DND-41 (cell line): ENCODE data around the gene LRRTM4.

Experiments
- ATAC-seq: fragments of 200-7000 bp; cut with Tn5 transposase; 3 replicates; pipeline ENCODE4 v1.9.1; 2021; ENCODE audit warnings: low read depth; ENCODE audit not compliant: insufficient read depth
- DNase-seq: peaks from one replicate; pipeline ENCODE4 v3.0.0-alpha.2; 2020
- H2AFZ ChIP-seq: 2 replicates; pipeline ENCODE4 v1.6.0; 2012; ENCODE audit warnings: low read depth, low read length
- H3K27ac ChIP-seq: 2 replicates; pipeline ENCODE4 v1.5.1; 2012; ENCODE audit warnings: low read length, inconsistent platforms
- H3K27me3 ChIP-seq: fragments of 200-600 bp; sonication (generic); 2 replicates; pipeline ENCODE4 v1.6.0; 2012; ENCODE audit warnings: low read length, mild to moderate bottlenecking, inconsistent platforms; ENCODE audit not compliant: insufficient read depth, poor library complexity
- H3K36me3 ChIP-seq: 2 replicates; pipeline ENCODE4 v1.5.1; 2012; ENCODE audit warnings: low read length, inconsistent platforms; ENCODE audit not compliant: insufficient read depth
- H3K4me1 ChIP-seq: 2 replicates; pipeline ENCODE4 v1.5.1; 2012; ENCODE audit warnings: mild to moderate bottlenecking, low read length; ENCODE audit not compliant: insufficient read depth
- H3K4me2 ChIP-seq: 2 replicates; pipeline ENCODE4 v1.6.0; 2012; ENCODE audit warnings: mild to moderate bottlenecking, moderate library complexity, low read length, inconsistent platforms; ENCODE audit not compliant: insufficient read depth
- H3K4me3 ChIP-seq, 2 experiments: fragments of 200-600 bp in 1 of 2; shearing (Covaris generic) in 1 of 2; 2 replicates each; pipeline ENCODE4 v1.5.1; 2012 to 2016; ENCODE audit warnings: inconsistent platforms in 2 of 2, low read length in 2 of 2, mild to moderate bottlenecking in 2 of 2, low read depth in 1 of 2, moderate library complexity in 1 of 2
- H3K79me2 ChIP-seq: 2 replicates; pipeline ENCODE4 v1.6.0; 2012; ENCODE audit warnings: low read length, inconsistent platforms; ENCODE audit not compliant: insufficient read depth
- H3K9ac ChIP-seq: 2 replicates; pipeline ENCODE4 v1.6.0; 2012; ENCODE audit warnings: low read depth, mild to moderate bottlenecking, inconsistent platforms, low read length, moderate library complexity
- H3K9me3 ChIP-seq: 2 replicates; pipeline ENCODE4 v1.5.1; 2012; ENCODE audit warnings: low read length, moderate library complexity, mild to moderate bottlenecking, inconsistent platforms; ENCODE audit not compliant: insufficient read depth, severe bottlenecking
- H4K20me1 ChIP-seq: 2 replicates; pipeline ENCODE4 v1.6.0; 2012; ENCODE audit warnings: low read length; ENCODE audit not compliant: insufficient read depth
- CTCF ChIP-seq: IDR thresholded peaks from 2 replicates; pipeline ENCODE4 v1.5.1; 2012; ENCODE audit warnings: borderline replicate concordance, low read length, moderate library complexity, mild to moderate bottlenecking; ENCODE audit not compliant: poor library complexity, severe bottlenecking; ENCODE audit errors: extremely low read depth
- EZH2 ChIP-seq: IDR thresholded peaks from 3 replicates; pipeline ENCODE4 v1.6.1; 2012; ENCODE audit warnings: borderline replicate concordance, low read depth, mild to moderate bottlenecking, moderate library complexity, low read length, inconsistent platforms; ENCODE audit not compliant: severe bottlenecking

Gene LRRTM4

GRCh38 chr2:76870581-76870980 is 651.6 kb downstream of the LRRTM4 start:
- Histone ChIP-seq H3K4me3 (no peak overlapping the region), H2AFZ (no peak overlapping the region), H3K9me3 (no peaks in the 10 kb centered on the region), H4K20me1 (no peaks in the 10 kb centered on the region), H3K79me2 (no peaks in the 10 kb centered on the region), H3K9ac (no peak overlapping the region), H3K36me3 (no peaks in the 10 kb centered on the region), H3K27me3 (no peaks in the 10 kb centered on the region), H3K4me1 (no peaks in the 10 kb centered on the region), H3K27ac (no peak overlapping the region), H3K4me2 (no peak overlapping the region)
- ATAC-seq (no peak), DNase-seq (no peak)
- TF ChIP-seq EZH2, result no peak
- no peak for TF ChIP-seq CTCF

GRCh38 chr2:76870011-76870410 is 652.2 kb downstream of the LRRTM4 start:
- Histone ChIP-seq H3K27ac (no peak overlapping the region), H3K9me3 (no peaks in the 10 kb centered on the region), H3K4me2 (no peak overlapping the region), H4K20me1 (no peaks in the 10 kb centered on the region), H3K4me1 (no peaks in the 10 kb centered on the region), H3K36me3 (no peaks in the 10 kb centered on the region), H3K79me2 (no peaks in the 10 kb centered on the region), H2AFZ (no peak overlapping the region), H3K4me3 (no peak overlapping the region), H3K9ac (no peak overlapping the region), H3K27me3 (no peaks in the 10 kb centered on the region)
- TF ChIP-seq EZH2, result no peak
- no peak for TF ChIP-seq CTCF
- ATAC-seq, result no peak
- DNase-seq, result no peak

GRCh38 chr2:76867854-76868253 is 654.3 kb downstream of the LRRTM4 start:
- Histone ChIP-seq H2AFZ (no peak overlapping the region), H3K36me3 (no peaks in the 10 kb centered on the region), H3K27ac (no peak overlapping the region), H3K9me3 (no peaks in the 10 kb centered on the region), H3K27me3 (no peaks in the 10 kb centered on the region), H3K4me1 (no peaks in the 10 kb centered on the region), H3K79me2 (no peaks in the 10 kb centered on the region), H3K9ac (no peak overlapping the region), H3K4me2 (no peak overlapping the region), H3K4me3 (no peak overlapping the region), H4K20me1 (no peaks in the 10 kb centered on the region)
- ATAC-seq (no peak), DNase-seq (no peak)
- TF ChIP-seq CTCF (no peak), EZH2 (no peak)

GRCh38 chr2:76866464-76866863 is 655.7 kb downstream of the LRRTM4 start:
- no peak overlapping the region for H3K9ac ChIP-seq
- no peak overlapping the region for H3K27ac ChIP-seq
- H3K27me3 ChIP-seq, result no peaks in the 10 kb centered on the region
- ATAC-seq, result no peak
- no peaks in the 10 kb centered on the region for H3K79me2 ChIP-seq
- H3K4me1 ChIP-seq, result no peaks in the 10 kb centered on the region
- no peak overlapping the region for H3K4me2 ChIP-seq
- H3K4me3 ChIP-seq, result no peak overlapping the region
- H3K36me3 ChIP-seq, result no peaks in the 10 kb centered on the region
- TF ChIP-seq EZH2, result no peak
- TF ChIP-seq CTCF, result no peak
- H3K9me3 ChIP-seq, result no peaks in the 10 kb centered on the region
- H4K20me1 ChIP-seq, result no peaks in the 10 kb centered on the region
- DNase-seq, result no peak
- H2AFZ ChIP-seq, result no peak overlapping the region
